ENCODE results near the gene PTCSC3.

The PTCSC3 gene

DNA sequence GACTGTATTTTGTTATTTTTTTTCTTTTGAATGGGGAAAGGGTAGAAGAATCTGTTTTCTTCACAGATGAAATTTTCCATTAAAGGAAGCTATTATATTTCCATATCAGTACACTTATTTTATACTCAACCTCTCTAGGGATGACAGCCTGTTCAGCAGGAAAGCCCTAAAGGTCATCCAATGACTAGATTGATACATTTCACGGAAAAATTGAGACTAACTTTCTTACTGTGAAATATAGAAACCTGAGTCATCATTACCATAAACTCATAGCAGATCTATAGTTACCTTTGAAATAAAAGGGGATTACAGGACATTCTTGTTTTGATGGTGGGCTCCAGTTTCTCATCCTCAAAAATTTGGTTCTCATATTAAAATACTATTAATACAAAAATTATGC, 36.1 kb upstream of the PTCSC3 start:
- no CpG with 5 or more reads among the region's 1 CpG for WGBS, 2 donors (ENCODE audit: extremely low coverage in 2 of 2, insufficient read length in 2 of 2, insufficient replicate concordance in 1 of 2)
- no peak overlapping the region for H3K23ac ChIP-seq (ENCODE audit: low read depth, low read length, poor library complexity)
- no peak overlapping the region for H3K14ac ChIP-seq (ENCODE audit: low read length)
- H3K4ac ChIP-seq (ENCODE audit: low read length): no peak overlapping the region
- no peak overlapping the region for H3K18ac ChIP-seq (ENCODE audit: low read length)
- H2AK5ac ChIP-seq (ENCODE audit: low read depth, low read length): no peak overlapping the region
- no peak overlapping the region for H3K4me3 ChIP-seq (ENCODE audit: low read length in 2 of 2)
- no peaks in the 10 kb centered on the region for H3K9me3 ChIP-seq (replicated peaks in 1 of 2; ENCODE audit: control insufficient read depth in 2 of 2, insufficient read depth in 1 of 2, low read depth in 1 of 2, low read length in 2 of 2)
- no peaks in the 10 kb centered on the region for H3K79me1 ChIP-seq (ENCODE audit: low read depth, low read length)
- H4K8ac ChIP-seq (ENCODE audit: low read depth, low read length): no peak overlapping the region
- no peak overlapping the region for H2BK120ac ChIP-seq (ENCODE audit: low read depth, low read length)
- H4K91ac ChIP-seq (ENCODE audit: low read depth, low read length, poor library complexity): no peak overlapping the region
- H2BK15ac ChIP-seq (ENCODE audit: low read length): no peak overlapping the region
- DNase-seq (ENCODE audit: low spot score): no peak
- H3K27ac ChIP-seq (replicated peaks; ENCODE audit: low read length): no peak overlapping the region
- H3K27me3 ChIP-seq (ENCODE audit: control insufficient read depth in 3 of 3, insufficient read depth in 3 of 3, low read depth in 1 of 3, low read length in 3 of 3): peaks cover 0 to 71% (median 0%) of the 10 kb centered on the region in 3 experiments
- H2BK12ac ChIP-seq (ENCODE audit: low read length): no peak overlapping the region
- H3K4me1 ChIP-seq (ENCODE audit: control insufficient read depth in 2 of 2, insufficient read depth in 1 of 2, low read depth in 1 of 2, low read length in 2 of 2): peaks cover 0 to 13% of the 10 kb centered on the region in 2 donors
- H3K9ac ChIP-seq (ENCODE audit: low read depth, low read length, poor library complexity): no peak overlapping the region
- no peaks in the 10 kb centered on the region for H3K36me3 ChIP-seq (replicated peaks in 1 of 2; ENCODE audit: control insufficient read depth in 2 of 2, insufficient read depth in 2 of 2, low read length in 2 of 2)
- no peak overlapping the region for H2AFZ ChIP-seq (ENCODE audit: low read length)
- no peak overlapping the region for H3K4me2 ChIP-seq (ENCODE audit: insufficient read depth, low read length, poor library complexity, severe bottlenecking)
- no peak overlapping the region for H2BK5ac ChIP-seq (ENCODE audit: low read length)

DNA sequence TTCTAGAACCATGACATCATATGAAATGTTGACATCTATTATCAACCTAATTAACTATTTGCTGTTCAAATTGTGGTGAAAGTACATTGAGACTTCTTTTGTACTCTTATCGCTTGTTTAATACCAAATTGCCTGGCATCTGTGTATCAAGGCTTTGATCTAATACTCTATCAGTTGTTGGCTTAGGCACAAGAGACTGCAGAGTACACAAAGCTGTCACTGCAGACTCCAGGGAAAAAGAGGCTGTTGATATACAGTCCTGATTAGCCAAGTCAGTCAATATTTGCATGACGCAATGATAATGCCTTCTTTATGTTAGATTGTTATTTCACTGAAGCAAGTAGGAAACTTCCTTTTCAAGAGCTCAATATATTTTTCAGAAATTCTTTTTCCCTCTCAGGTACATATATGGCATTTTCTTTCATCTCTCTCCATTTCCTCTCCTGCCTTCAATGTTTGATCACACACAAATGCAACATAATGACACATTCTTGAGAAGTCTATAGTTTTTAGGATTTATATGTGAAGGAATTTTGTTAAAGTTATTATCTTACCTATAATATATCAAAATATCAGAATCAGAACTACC, 32.3 kb upstream of the PTCSC3 start:
- no CpG with 5 or more reads among the region's 2 CpGs for WGBS, 2 donors (ENCODE audit: extremely low coverage in 2 of 2, insufficient read length in 2 of 2, insufficient replicate concordance in 1 of 2)
- Histone ChIP-seq H3K36me3 (replicated peaks in 1 of 2; ENCODE audit: control insufficient read depth in 2 of 2, insufficient read depth in 2 of 2, low read length in 2 of 2) (no peaks in the 10 kb centered on the region), H3K9me3 (replicated peaks in 1 of 2; ENCODE audit: control insufficient read depth in 2 of 2, insufficient read depth in 1 of 2, low read depth in 1 of 2, low read length in 2 of 2) (no peaks in the 10 kb centered on the region), H3K18ac (ENCODE audit: low read length) (no peak overlapping the region), H3K4me1 (ENCODE audit: control insufficient read depth in 2 of 2, insufficient read depth in 1 of 2, low read depth in 1 of 2, low read length in 2 of 2) (peaks cover 0 to 3% of the 10 kb centered on the region in 2 donors), H4K91ac (ENCODE audit: low read depth, low read length, poor library complexity) (no peak overlapping the region), H3K79me1 (ENCODE audit: low read depth, low read length) (no peaks in the 10 kb centered on the region), H2BK5ac (ENCODE audit: low read length) (no peak overlapping the region), H3K27ac (replicated peaks; ENCODE audit: low read length) (no peak overlapping the region), H3K4ac (ENCODE audit: low read length) (no peak overlapping the region), H2BK120ac (ENCODE audit: low read depth, low read length) (no peak overlapping the region), H3K9ac (ENCODE audit: low read depth, low read length, poor library complexity) (no peak overlapping the region), H3K27me3 (ENCODE audit: control insufficient read depth in 3 of 3, insufficient read depth in 3 of 3, low read depth in 1 of 3, low read length in 3 of 3) (peaks cover 0 to 37% (median 0%) of the 10 kb centered on the region in 3 experiments), H4K8ac (ENCODE audit: low read depth, low read length) (no peak overlapping the region), H2BK15ac (ENCODE audit: low read length) (no peak overlapping the region), H3K14ac (ENCODE audit: low read length) (no peak overlapping the region), H3K23ac (ENCODE audit: low read depth, low read length, poor library complexity) (no peak overlapping the region), H2AFZ (ENCODE audit: low read length) (no peak overlapping the region), H2AK5ac (ENCODE audit: low read depth, low read length) (no peak overlapping the region), H3K4me3 (ENCODE audit: low read length in 2 of 2) (no peak overlapping the region), H3K4me2 (ENCODE audit: insufficient read depth, low read length, poor library complexity, severe bottlenecking) (no peak overlapping the region), H2BK12ac (ENCODE audit: low read length) (no peak overlapping the region)
- no peak for DNase-seq (ENCODE audit: low spot score)

GRCh38 chr14:36207500-36207899, 31.0 kb upstream of the PTCSC3 start:
- no peak overlapping the region for H4K91ac ChIP-seq (ENCODE audit: low read depth, low read length, poor library complexity)
- H3K79me1 ChIP-seq (ENCODE audit: low read depth, low read length): no peaks in the 10 kb centered on the region
- H3K4me2 ChIP-seq (ENCODE audit: insufficient read depth, low read length, poor library complexity, severe bottlenecking): no peak overlapping the region
- H2BK5ac ChIP-seq (ENCODE audit: low read length): no peak overlapping the region
- no peak overlapping the region for H2AK5ac ChIP-seq (ENCODE audit: low read depth, low read length)
- peaks cover 0 to 26% (median 0%) of the 10 kb centered on the region in 3 experiments for H3K27me3 ChIP-seq (ENCODE audit: control insufficient read depth in 3 of 3, insufficient read depth in 3 of 3, low read depth in 1 of 3, low read length in 3 of 3)
- H2AFZ ChIP-seq (ENCODE audit: low read length): no peak overlapping the region
- no peaks in the 10 kb centered on the region for H3K36me3 ChIP-seq (replicated peaks in 1 of 2; ENCODE audit: control insufficient read depth in 2 of 2, insufficient read depth in 2 of 2, low read length in 2 of 2)
- no peak overlapping the region for H4K8ac ChIP-seq (ENCODE audit: low read depth, low read length)
- H3K9me3 ChIP-seq (replicated peaks in 1 of 2; ENCODE audit: control insufficient read depth in 2 of 2, insufficient read depth in 1 of 2, low read depth in 1 of 2, low read length in 2 of 2): no peaks in the 10 kb centered on the region
- DNase-seq (ENCODE audit: low spot score): no peak
- H3K18ac ChIP-seq (ENCODE audit: low read length): no peak overlapping the region
- no peak overlapping the region for H3K14ac ChIP-seq (ENCODE audit: low read length)
- no peak overlapping the region for H2BK120ac ChIP-seq (ENCODE audit: low read depth, low read length)
- no peak overlapping the region for H3K4ac ChIP-seq (ENCODE audit: low read length)
- no peak overlapping the region for H2BK12ac ChIP-seq (ENCODE audit: low read length)
- H3K9ac ChIP-seq (ENCODE audit: low read depth, low read length, poor library complexity): no peak overlapping the region
- H3K4me1 ChIP-seq (ENCODE audit: control insufficient read depth in 2 of 2, insufficient read depth in 1 of 2, low read depth in 1 of 2, low read length in 2 of 2): no peaks in the 10 kb centered on the region
- WGBS, 2 donors (ENCODE audit: extremely low coverage in 2 of 2, insufficient read length in 2 of 2, insufficient replicate concordance in 1 of 2): no CpG with 5 or more reads among the region's 1 CpG
- no peak overlapping the region for H3K4me3 ChIP-seq (ENCODE audit: low read length in 2 of 2)
- no peak overlapping the region for H3K23ac ChIP-seq (ENCODE audit: low read depth, low read length, poor library complexity)
- no peak overlapping the region for H3K27ac ChIP-seq (replicated peaks; ENCODE audit: low read length)
- no peak overlapping the region for H2BK15ac ChIP-seq (ENCODE audit: low read length)

- Histone ChIP-seq H4K91ac (ENCODE audit: low read depth, low read length, poor library complexity) (no peak overlapping the region), H2BK12ac (ENCODE audit: low read length) (no peak overlapping the region), H3K4me3 (ENCODE audit: low read length in 2 of 2) (no peak overlapping the region), H4K8ac (ENCODE audit: low read depth, low read length) (no peak overlapping the region), H3K4me2 (ENCODE audit: insufficient read depth, low read length, poor library complexity, severe bottlenecking) (no peak overlapping the region), H3K27me3 (ENCODE audit: control insufficient read depth in 3 of 3, insufficient read depth in 3 of 3, low read depth in 1 of 3, low read length in 3 of 3) (peaks cover 0 to 8% (median 0%) of the 10 kb centered on the region in 3 experiments), H2BK120ac (ENCODE audit: low read depth, low read length) (no peak overlapping the region), H3K14ac (ENCODE audit: low read length) (no peak overlapping the region), H3K23ac (ENCODE audit: low read depth, low read length, poor library complexity) (no peak overlapping the region), H2BK5ac (ENCODE audit: low read length) (no peak overlapping the region), H3K4me1 (ENCODE audit: control insufficient read depth in 2 of 2, insufficient read depth in 1 of 2, low read depth in 1 of 2, low read length in 2 of 2) (no peaks in the 10 kb centered on the region), H3K27ac (replicated peaks; ENCODE audit: low read length) (no peak overlapping the region), H3K9me3 (replicated peaks in 1 of 2; ENCODE audit: control insufficient read depth in 2 of 2, insufficient read depth in 1 of 2, low read depth in 1 of 2, low read length in 2 of 2) (no peaks in the 10 kb centered on the region), H3K79me1 (ENCODE audit: low read depth, low read length) (no peaks in the 10 kb centered on the region), H2BK15ac (ENCODE audit: low read length) (no peak overlapping the region), H2AFZ (ENCODE audit: low read length) (no peak overlapping the region), H2AK5ac (ENCODE audit: low read depth, low read length) (no peak overlapping the region), H3K18ac (ENCODE audit: low read length) (no peak overlapping the region), H3K36me3 (replicated peaks in 1 of 2; ENCODE audit: control insufficient read depth in 2 of 2, insufficient read depth in 2 of 2, low read length in 2 of 2) (no peaks in the 10 kb centered on the region), H3K9ac (ENCODE audit: low read depth, low read length, poor library complexity) (no peak overlapping the region), H3K4ac (ENCODE audit: low read length) (no peak overlapping the region)
- no peak for DNase-seq (ENCODE audit: low spot score)
- no CpG with 5 or more reads among the region's 4 CpGs for WGBS, 2 donors (ENCODE audit: extremely low coverage in 2 of 2, insufficient read length in 2 of 2, insufficient replicate concordance in 1 of 2)
Measured at GRCh38 chr14:36204461-36205073, 28.0 kb upstream of the PTCSC3 start.
